NCI-H524 (cell line): ENCODE results near the gene FOXD4L3.
"Not testable (repeated sequence)": the region's sequence is repeated elsewhere in the genome, so short reads cannot be mapped to it uniquely, and the experiment has no call there.

Experiments
- DNase-seq, 2 experiments: peaks; one replicate each; lab custom pipeline; 2025; lab: John Stamatoyannopoulos, UW

Gene FOXD4L3

DNA sequence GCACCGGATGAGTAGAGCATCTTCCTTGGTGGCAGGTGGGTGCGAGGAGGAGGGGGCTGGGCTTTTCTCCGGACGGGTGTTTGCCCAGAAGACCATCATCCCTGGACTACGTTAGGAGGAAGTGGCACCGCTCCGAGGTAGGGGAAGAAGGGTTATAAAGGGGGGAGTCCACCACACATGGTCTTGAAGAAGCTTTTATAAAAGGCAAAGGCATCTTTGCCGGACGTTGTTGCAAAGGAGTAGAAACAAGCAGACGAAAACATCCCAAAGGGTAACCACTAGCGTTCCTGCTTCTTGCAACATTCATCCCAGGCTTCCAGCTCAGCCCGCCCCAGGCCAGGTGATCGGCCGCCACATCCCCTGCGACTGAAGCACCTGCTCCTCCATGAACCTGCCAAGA, at the start of gene FOXD4L3:
FOXD4L3 (plus strand) TSS at position 301 of the 400 bp plus-strand sequence; CDS start at position 386, 85 bp downstream.
- not testable (repeated sequence) for DNase-seq

DNA sequence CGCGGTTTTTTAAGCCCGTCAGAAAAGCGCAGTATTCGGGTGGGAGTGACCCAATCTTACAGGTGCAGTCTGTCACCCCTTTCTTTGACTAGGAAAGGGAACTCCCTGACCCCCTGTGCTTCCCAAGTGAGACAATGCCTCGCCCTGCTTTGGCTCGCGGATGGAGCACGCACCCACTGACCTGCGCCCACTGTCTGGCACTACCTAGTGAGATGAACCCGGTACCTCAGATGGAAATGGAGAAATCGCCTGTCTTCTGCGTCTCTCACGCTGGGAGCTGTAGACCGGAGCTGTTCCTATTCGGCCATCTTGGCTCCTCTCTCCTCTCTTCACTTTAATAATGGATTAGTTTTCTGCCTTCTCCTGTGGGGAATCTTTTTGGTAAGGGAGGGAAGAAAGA, 21.6 kb upstream of the FOXD4L3 start:
- DNase-seq, result not testable (repeated sequence)

DNA sequence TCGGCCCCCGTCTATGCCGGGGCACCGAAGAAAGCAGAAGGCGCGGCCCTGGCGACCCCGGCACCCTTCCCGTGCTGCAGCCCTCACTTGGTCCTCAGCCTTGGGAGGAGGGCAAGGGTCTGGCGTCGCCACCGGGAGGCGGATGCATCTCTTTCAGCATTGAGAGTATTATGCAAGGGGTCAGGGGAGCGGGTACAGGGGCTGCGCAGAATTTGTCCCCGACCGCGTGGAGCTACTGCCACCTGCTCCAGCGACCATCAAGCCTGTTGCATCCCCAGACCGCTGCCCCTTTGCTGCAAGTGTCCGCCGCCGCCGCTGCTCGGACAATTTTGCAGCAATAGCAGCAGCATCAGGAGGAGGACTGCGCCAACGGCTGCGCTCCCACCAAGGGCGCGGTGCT, 1.1 kb downstream of the FOXD4L3 start:
- DNase-seq, result not testable (repeated sequence)

DNA sequence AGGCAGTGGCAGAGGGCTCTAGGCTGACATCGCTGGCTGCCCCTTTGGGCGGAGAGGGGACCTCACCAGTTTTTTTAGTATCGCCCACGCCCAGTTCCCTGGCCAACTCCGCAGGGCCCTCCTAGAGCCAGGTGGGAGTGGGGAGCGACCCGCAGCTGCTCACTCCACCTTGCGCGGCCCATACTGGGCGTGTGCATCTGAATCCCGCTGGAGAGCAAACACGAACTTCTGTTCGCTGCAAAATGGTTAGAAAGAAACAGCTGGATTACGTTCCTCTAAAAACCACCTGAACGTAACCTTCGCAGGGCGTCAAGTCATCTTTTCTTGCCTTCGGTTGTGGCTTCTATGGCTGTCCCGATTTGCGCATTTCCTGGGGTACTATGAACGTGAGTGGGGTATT, 1.5 kb downstream of the FOXD4L3 start:
- not testable (repeated sequence) for DNase-seq

DNA sequence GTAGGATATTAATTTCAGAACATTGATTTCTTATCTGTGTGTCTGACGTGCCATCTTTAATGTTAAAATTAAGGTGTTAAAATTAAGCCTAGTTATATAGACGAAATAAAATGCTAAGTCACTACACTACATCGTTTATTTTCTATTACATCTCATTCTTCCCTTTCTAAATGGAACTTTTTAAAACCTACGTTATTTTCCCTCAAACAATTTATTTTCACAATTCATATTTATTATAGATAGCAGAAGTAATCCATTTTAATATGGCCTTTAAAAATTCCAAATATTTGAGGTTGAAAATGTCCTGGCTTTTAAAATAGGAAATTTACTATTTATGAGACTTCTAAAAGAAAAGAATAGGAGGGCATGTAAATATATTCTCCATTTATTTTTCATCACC, 2.1 kb downstream of the FOXD4L3 start:
- DNase-seq, result not testable (repeated sequence)

DNA sequence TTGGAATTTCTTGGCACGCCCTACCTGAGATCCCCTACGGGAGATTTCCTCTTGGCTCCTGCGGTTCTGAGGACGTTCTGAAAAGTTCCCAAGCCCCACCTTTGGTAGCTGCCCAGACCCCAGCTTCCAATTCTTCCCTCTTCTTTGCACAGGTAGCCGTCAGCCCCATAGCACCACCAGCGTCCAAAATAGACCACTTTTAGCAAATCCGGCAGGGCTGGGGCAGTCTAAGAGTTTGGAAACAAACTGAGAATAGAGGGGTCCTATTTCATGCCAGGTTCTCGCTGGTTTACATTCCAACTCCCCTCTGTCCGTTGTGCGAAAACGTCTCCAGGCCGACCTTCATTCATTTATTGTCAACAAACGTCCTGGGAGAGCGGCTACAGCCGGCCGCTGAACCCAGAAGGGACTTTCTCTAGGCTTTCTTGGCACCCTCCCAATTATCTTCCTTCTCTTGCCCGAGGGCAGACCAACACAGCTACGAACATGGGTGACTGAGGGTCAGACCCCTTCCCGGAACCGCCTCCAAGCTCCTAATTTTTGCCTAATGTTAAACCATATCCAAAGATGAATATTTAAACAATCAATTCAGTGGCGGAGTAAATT, 3.1 kb downstream of the FOXD4L3 start:
- DNase-seq, result not testable (repeated sequence)

DNA sequence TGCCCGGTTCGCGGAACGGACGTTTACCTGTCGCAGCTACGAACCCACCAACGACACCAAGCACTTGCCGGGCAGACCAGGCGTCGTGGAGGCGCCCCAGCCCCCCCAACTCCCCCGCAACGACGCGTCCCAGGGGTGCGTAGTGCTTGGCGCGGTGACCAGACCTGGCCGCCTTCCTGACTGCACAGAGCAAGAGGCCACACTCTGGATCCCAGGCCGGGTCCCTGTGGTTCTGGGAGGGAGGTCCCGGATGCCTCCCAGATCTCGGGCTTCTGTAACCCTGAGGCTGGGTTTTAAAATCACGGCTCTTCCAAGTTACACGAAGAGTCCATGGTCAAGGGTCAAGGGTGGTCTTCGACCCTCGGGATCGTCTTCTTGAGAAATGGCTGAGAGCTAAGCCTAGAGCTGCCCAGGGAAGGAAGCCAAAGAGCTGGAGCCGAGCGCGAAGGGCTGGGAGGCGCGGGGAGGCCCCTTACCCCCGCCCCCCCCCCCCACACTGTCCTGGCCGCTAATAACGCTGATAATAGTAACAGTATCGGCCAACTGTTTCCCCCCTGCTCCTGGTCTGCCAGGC, 3.8 kb downstream of the FOXD4L3 start:
- DNase-seq, result not testable (repeated sequence)

DNA sequence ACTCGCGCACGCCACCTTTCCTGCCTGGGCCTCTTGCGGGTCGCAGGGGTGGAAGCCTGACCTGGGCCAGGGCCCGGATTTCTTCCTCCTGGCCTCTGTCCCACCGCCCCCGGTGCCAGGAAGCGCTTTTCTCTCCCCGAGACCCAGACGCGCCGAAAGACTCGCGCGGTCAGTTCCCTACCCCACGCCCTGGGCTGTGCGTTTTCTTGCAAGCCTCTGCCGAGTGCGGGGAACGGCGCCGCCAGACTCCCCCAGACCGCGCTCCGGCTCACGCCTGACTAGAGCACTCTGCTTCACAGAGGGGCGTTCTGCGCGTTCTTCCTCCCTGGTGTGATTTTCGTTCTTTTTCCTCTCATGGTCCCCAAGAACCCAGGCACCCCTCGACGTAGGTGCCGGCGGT, 4.5 kb downstream of the FOXD4L3 start:
- not testable (repeated sequence) for DNase-seq

DNA sequence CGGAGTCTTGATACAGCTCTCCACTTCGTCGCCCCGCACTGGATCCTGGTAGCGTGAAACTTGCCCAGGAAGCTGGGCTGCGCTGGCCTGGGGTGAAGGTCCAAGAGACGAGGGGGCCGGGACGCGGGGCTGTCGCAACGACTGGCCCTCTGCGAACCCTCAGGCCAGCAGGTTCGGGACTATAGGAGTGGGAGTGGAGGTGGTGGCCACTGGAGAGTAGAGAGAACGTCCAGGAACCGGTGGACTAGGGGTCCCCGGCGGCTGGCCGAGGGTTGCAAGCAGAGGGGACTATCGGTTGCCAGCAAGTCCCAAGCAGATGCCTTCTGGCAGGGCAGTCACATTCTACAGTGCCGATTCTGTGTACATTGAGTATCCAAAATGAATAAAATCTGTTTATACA, 5.0 kb downstream of the FOXD4L3 start:
- not testable (repeated sequence) for DNase-seq

DNA sequence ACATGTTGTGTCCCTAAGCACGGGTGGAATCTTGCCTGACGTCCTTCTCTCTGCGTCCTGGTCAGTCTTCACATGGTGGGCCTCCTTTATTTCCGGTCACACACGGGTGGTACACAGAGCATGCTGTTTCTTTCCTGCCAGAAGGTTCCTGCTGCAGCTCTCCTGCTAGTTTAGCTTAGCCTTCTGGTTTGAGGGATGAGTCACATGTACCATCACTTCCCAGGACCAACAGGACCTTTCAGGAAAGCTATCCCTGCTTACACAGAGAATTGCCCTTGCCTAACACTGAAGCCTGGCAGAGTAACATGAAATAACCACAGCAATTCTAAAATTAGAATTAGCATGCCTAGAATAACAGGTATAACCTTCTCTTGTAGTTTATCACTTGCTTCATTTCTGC, 8.5 kb downstream of the FOXD4L3 start:
- DNase-seq, result not testable (repeated sequence)

DNA sequence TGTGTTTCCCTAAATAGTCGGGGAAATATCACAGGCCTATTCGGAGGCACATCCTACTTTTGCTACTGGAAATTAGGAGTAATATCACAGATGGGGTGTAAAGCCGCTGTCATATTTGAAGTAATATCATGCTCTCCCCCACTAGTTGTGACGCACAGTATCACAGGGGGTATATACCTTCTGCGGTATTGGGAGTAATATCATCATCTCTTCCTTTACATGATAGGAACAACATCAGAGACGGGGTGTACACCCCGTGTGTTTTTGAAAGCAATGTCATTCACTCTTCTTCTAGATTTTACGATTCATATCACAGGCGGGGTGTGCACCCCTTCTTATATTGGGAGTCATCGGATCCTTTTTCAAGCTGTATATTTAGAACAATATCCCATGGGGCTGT, 15.5 kb downstream of the FOXD4L3 start:
- DNase-seq, result not testable (repeated sequence)

DNA sequence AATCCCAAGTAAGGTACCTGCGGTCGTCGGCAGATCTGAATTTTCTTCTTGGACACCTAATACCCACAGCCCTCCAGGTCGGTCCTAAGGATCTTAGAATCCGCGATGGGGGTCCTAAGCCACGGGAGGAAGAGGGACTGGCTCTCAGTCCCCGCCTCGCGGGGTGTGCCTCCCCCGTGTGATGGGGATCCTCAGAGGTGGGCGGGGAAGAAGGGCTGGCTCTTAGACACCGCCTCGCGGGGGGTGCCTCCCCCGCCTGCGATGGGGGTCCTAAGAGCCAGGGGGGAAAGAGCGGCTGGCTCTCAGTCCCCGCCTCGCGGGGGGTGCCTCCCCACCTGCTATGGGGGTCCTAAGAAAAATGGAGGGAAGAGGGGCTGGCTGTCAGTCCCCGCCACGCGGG, 21.1 kb downstream of the FOXD4L3 start:
- DNase-seq, result not testable (repeated sequence)

DNA sequence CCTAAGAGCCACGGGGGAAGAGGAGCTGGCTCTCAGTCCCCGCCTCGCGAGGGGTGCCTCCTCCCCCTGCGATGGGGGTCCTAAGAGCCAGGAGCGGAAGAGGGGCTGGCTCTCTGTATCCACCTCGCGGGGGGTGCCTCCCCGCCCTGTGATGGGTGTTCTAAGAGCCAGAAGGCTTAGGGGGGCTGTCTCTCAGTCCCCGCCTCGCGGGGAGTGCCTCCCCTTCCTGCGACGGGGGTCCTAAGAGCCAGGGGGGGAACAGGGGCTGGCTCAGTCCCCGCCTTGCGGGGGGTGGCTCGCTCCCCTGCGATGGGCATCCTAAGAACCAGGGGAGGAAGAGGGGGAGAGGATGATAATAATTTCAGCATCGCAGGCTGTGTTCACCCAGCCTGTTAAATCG, 21.9 kb downstream of the FOXD4L3 start:
- DNase-seq, result not testable (repeated sequence)

DNA sequence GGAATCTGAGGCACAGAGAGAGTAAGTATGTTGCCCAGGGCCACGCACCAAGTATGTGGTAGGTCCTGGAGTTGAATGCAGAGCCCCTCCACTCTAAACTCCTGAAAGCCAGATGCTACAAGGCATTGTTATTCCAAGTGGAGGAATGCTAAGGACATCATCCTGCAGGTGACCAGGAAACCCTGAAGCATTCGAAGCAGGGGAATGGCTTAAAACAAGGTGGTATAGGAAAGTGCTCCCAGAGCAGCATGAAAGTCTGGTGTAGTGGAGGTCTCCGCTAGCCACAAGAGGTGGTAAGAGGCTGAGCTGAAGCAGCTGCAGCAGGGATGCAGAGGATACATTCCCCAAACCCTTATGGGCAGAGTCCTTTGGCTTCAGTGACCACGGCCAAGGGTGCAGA, 26.4 kb downstream of the FOXD4L3 start:
- not testable (repeated sequence) for DNase-seq

DNA sequence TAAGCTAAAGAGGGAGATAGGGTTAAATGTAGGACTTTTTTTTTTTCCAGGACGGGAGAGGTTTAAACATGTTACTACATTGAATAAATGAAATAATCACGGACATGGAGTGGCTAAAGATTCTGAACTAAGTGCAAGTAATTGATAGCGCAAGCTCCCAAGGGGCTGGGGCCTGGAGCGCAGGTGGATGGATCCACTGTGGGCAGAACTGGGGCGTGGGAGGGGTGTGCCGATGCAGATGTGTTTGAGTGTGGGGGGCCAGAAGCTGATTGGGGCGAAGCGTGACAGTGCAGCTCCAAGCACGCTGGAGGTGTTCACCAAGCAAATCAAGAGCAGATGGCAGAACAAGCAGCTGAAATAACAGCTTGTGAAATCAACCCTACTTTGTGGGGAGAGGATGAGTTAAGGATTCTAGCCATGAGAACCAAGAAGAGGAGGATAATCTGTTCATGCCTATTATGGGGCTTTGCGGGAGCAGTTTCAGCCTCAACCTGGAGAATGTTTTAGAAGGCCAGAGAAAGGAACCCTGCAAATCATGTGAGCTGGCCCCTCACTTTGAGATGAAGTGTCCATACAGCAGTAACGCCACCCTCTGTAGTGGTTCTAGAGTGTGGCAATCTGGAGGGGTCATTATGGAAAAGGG, 28.0 kb downstream of the FOXD4L3 start:
- DNase-seq, result not testable (repeated sequence)

DNA sequence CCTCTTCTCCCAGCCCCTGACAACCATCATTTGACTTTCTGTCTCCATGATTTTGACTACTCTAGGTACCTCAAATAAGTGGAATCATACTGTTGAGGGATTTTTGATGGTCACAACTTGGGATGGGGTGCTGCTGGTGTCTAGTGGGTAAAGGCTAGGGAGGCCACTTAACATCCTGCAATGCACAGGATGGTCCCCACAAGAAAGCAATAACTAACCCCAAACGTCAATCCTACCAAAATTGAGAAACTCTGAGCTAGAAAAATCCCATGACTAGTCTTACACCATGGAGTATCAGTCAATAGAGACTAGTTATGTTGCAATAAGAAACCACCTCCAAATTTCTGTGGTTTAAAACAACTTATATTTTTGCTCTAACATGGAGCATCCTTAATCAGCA, 29.5 kb downstream of the FOXD4L3 start:
- not testable (repeated sequence) for DNase-seq

DNA sequence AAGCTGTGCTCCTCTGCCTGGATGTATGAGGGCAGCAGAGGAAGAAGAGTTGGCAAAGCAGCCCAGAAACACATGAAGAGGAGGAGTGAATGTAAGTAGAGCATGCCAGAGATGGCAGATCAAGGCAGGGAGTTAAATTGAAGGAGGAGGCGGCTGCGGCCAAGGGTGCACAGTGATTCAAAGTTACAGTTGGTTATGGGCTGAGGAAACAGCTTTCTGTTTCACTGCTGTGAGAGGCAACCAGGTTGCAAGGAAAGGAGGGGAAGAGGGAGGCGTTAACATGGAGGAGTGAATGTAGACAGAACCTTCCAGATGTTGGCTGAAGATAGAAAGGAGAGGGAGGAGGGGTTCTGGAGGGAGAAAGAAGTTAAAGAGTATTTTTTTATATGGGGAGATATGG, 33.3 kb downstream of the FOXD4L3 start:
- DNase-seq, result not testable (repeated sequence)

DNA sequence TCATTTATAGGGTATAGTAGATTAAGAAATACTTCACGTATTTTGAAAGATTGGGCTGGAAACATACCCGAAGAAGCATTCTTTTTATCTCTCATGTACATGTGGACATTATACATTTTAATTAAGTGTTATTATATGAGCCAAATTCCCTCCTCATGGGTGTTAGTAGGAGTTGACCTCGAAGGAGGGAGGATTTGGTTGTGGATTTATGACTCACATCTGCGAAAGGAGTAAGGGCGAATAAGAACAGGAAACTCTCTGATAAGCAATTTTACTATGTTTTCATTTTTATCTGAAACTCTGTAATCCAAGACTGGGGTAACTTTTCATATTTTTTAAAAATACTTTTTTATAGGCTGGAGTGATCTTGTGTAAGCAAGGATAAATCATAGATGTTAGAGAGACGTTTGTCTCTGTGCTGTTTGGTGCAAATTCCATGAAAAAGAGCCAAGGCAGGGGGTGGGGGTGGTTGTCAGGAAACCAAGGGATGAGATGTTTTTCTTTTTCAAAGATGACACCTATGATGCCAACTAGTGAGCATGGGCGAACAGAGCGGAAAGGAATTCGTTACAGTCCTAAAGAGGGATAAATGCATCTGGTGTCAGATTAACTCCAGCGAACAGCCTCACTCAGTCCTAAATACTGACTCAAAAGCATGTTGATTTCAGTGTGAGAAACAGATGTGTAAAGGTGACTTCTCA, 34.1 kb downstream of the FOXD4L3 start:
- DNase-seq, result not testable (repeated sequence)

DNA sequence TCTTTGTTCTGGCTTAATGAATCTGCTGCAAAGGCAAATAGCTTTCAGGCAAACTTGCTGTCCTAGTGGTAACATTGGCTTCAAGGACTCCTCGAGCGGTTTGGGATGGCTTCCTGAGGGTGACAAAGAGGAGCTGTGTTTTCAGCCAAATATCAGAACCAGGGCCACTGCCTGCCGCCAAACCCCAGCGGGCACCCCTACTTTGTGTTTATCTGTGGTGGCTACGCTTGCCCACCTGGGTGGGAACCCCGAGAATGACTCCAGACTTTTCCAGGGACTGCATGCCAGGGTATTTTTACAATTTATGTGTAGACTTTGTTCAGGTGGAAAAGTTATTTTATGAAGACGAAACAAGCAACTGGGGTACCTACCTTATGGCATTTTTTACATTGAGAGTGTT, 35.3 kb downstream of the FOXD4L3 start:
- not testable (repeated sequence) for DNase-seq

DNA sequence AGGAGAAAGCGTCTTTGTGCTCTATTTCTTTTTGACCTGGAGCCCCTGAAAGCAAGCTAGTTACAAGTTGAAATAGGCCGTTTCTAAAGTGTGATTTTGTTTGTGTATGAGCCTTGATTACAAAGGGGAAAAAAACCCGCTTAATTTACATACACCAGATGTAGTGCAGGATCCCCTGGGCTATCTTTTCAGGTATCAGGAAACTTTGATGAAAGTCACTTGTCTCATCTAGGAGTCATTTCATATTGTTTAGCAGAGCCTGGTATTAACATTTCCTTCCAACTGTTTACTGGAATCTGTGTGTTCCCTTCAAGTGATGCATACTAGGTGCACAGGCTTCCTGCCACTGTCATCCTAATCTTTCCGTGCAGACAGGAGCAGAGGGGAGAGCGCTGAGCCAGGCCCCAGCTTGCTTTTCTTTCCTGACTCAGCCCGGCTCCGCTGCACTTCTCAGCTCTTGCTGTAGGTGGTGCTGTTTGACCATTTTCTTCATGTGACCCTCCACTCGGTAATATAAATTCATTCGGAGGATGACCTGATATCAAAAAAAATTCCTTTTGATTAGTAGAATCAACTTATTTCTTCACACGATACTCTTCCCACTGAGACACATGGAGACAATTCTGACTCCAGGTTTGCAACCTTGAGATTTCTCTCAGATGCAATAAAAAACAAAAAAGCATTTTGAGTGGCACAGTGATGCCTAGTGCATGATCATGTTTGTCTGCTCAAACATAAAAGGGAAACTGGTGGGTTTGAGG, 39.8 kb downstream of the FOXD4L3 start:
- not testable (repeated sequence) for DNase-seq

DNA sequence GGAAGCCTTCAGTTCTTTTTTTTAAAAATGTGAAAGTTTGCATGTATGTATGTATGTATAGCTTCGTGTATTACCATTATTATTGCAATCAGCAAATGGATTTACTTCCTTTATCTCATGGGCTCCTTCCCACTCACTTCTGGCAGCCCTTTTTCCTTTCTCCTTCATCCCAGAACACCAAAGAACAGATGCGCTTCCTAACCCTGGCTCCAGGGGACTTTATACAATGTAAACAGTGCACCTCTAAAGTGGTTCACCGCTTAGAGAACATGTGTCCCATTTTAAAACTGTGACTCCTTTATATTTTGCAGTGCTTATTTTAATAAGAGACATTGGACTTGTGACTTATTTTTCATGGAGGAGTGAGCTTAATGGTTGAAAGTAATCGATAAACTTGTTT, 40.6 kb downstream of the FOXD4L3 start:
- not testable (repeated sequence) for DNase-seq

DNA sequence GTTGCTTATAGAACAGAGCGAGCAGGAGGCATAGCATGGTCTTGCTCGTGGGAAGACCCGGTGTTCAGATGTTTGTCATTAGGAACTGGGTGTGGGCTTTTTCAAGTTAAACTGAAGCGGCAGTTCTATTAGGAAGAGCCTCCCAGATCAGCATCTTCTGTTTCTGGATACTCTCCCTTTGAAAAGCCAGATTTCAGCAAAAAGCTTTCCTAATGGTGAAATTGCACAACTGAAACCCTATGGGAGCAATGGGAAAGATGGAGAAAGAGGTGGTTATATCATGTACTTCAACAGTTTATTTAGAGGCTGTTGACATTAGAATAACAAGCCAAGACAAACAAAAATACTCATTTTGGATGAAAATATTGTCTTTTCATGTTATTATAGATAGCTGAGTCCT, 41.3 kb downstream of the FOXD4L3 start:
- DNase-seq, result not testable (repeated sequence)
